ENCODE measurements around the gene TBC1D17.

Gene TBC1D17

GRCh38 chr19:49877020-49877878 lies at the start of gene TBC1D17, which contains the start of gene AKT1S1:
TBC1D17 (plus strand) TSS chr19:49877702; CDS start chr19:49877724, 22 bp downstream.
AKT1S1 (minus strand) TSS chr19:49877355; CDS start chr19:49873295, 4,060 bp downstream.
- peak; percentile 99 for DNase-seq

- DNase-seq = no peak
These were observed 48.3 kb upstream of the TBC1D17 start for GRCh38 chr19:49829200-49829599.

- DNase-seq = no peak
These were observed 47.8 kb upstream of the TBC1D17 start for GRCh38 chr19:49829721-49830120.

GRCh38 chr19:49830766-49831165 lies 46.7 kb upstream of the TBC1D17 start:
- DNase-seq = no peak

- DNase-seq = no peak
These were observed 45.9 kb upstream of the TBC1D17 start for GRCh38 chr19:49831592-49831991.

- no peak for DNase-seq
These were observed 44.9 kb upstream of the TBC1D17 start for GRCh38 chr19:49832556-49832955.

- DNase-seq = no peak
These were observed 43.9 kb upstream of the TBC1D17 start for GRCh38 chr19:49833599-49833998.

GRCh38 chr19:49835562-49835961 lies 41.9 kb upstream of the TBC1D17 start:
- no peak for DNase-seq

- DNase-seq = no peak
These were observed 41.1 kb upstream of the TBC1D17 start for GRCh38 chr19:49836176-49837008.

GRCh38 chr19:49837009-49837310 lies 40.5 kb upstream of the TBC1D17 start:
- no peak for DNase-seq

GRCh38 chr19:49837425-49837824 lies 40.1 kb upstream of the TBC1D17 start:
- DNase-seq = no peak

- no peak for DNase-seq
These were observed 38.5 kb upstream of the TBC1D17 start for GRCh38 chr19:49838885-49839588.

GRCh38 chr19:49839713-49840112 lies 37.8 kb upstream of the TBC1D17 start:
- no peak for DNase-seq

GRCh38 chr19:49840321-49840720 lies 37.2 kb upstream of the TBC1D17 start:
- no peak for DNase-seq

GRCh38 chr19:49840736-49841249 lies 36.7 kb upstream of the TBC1D17 start:
- DNase-seq = no peak

- no peak for DNase-seq
These were observed 34.2 kb upstream of the TBC1D17 start for GRCh38 chr19:49843265-49843664.

- DNase-seq = no peak
These were observed 33.1 kb upstream of the TBC1D17 start for GRCh38 chr19:49844138-49845095.

- DNase-seq = no peak
These were observed 32.1 kb upstream of the TBC1D17 start for GRCh38 chr19:49845414-49845813.

GRCh38 chr19:49846408-49846807 lies 31.1 kb upstream of the TBC1D17 start:
- no peak for DNase-seq

GRCh38 chr19:49847731-49848696 lies 29.5 kb upstream of the TBC1D17 start:
- peak; percentile 61 for DNase-seq

- peak; percentile 55 for DNase-seq
These were observed 28.6 kb upstream of the TBC1D17 start for GRCh38 chr19:49848938-49849337.

Measured in activated CD4-positive, alpha-beta T cell treated with anti-CD3 and anti-CD28 coated beads, Interleukin-2, Interleukin-6, amounts not matched to agents 100 ng/mL and 50 ng/mL, durations not matched to agents 16 hours and 8 hours (primary cell).